ENCODE data around the gene ISOC1. TPM values are rescaled to one million over a fixed set of nuclear protein-coding genes. Genes with fewer than 3 reads are reported as not detected.

The ISOC1 gene
- 41.4 and 55.2 TPM in 2 replicates for total RNA-seq (2014; rRNA removed; shearing (Covaris generic))

GRCh38 chr5:129094087-129094923, at the start of gene ISOC1:
TSS of gene ISOC1 (plus strand) at chr5:129094749. CDS start at chr5:129094767, 18 bp downstream.
- DNase-seq (ENCODE audit: low spot score) = peak; percentile 87

GRCh38 chr5:129046151-129046550, 48.4 kb upstream of the ISOC1 start:
- peak; percentile 25 for DNase-seq (ENCODE audit: low spot score)

- no peak for DNase-seq (ENCODE audit: low spot score)
Observed at GRCh38 chr5:129048509-129048908, 46.0 kb upstream of the ISOC1 start.

- no peak for DNase-seq (ENCODE audit: low spot score)
Observed at GRCh38 chr5:129049126-129049799, 45.3 kb upstream of the ISOC1 start.

GRCh38 chr5:129051283-129051682, 43.3 kb upstream of the ISOC1 start:
- DNase-seq (ENCODE audit: low spot score) = no peak

- no peak for DNase-seq (ENCODE audit: low spot score)
Observed at GRCh38 chr5:129053438-129053837, 41.1 kb upstream of the ISOC1 start.

GRCh38 chr5:129057329-129057728, 37.2 kb upstream of the ISOC1 start:
- DNase-seq (ENCODE audit: low spot score) = no peak

- no peak for DNase-seq (ENCODE audit: low spot score)
Observed at GRCh38 chr5:129061849-129062248, 32.7 kb upstream of the ISOC1 start.

GRCh38 chr5:129063483-129064113, 31.0 kb upstream of the ISOC1 start:
- DNase-seq (ENCODE audit: low spot score) = peak; percentile 65

GRCh38 chr5:129065721-129066120, 28.8 kb upstream of the ISOC1 start:
- DNase-seq (ENCODE audit: low spot score) = no peak

- no peak for DNase-seq (ENCODE audit: low spot score)
Observed at GRCh38 chr5:129067745-129068144, 26.8 kb upstream of the ISOC1 start.

- DNase-seq (ENCODE audit: low spot score) = no peak
Observed at GRCh38 chr5:129069292-129069691, 25.3 kb upstream of the ISOC1 start.

- no peak for DNase-seq (ENCODE audit: low spot score)
Observed at GRCh38 chr5:129073111-129073510, 21.4 kb upstream of the ISOC1 start.

GRCh38 chr5:129074903-129075302, 19.6 kb upstream of the ISOC1 start:
- DNase-seq (ENCODE audit: low spot score) = no peak

- no peak for DNase-seq (ENCODE audit: low spot score)
Observed at GRCh38 chr5:129077433-129078075, 17.0 kb upstream of the ISOC1 start.

GRCh38 chr5:129078247-129078646, 16.3 kb upstream of the ISOC1 start:
- no peak for DNase-seq (ENCODE audit: low spot score)

GRCh38 chr5:129078660-129079059, 15.9 kb upstream of the ISOC1 start:
- DNase-seq (ENCODE audit: low spot score) = no peak

- no peak for DNase-seq (ENCODE audit: low spot score)
Observed at GRCh38 chr5:129079496-129079895, 15.1 kb upstream of the ISOC1 start.

- no peak for DNase-seq (ENCODE audit: low spot score)
Observed at GRCh38 chr5:129080766-129081165, 13.8 kb upstream of the ISOC1 start.

- no peak for DNase-seq (ENCODE audit: low spot score)
Observed at GRCh38 chr5:129082225-129083136, 12.1 kb upstream of the ISOC1 start.
